Activated naive CD4-positive, alpha-beta T cell treated with anti-CD3 and anti-CD28 coated beads, Interleukin-2, amount 50 U/mL, for 72 hours (primary cell): ENCODE measurements around the gene PCED1B. TPM values are rescaled to one million over a fixed set of nuclear protein-coding genes. Genes with fewer than 3 reads are reported as not detected.
"Not testable (repeated sequence)": the region's sequence is repeated elsewhere in the genome, so short reads cannot be mapped to it uniquely, and the experiment has no call there.

Experiments used
- ATAC-seq, 2 donors: fragments of 150-1000 bp; cut with Tn5 transposase; 2 replicates each; pipeline ENCODE4 v1.10.0; 2021; ENCODE audit warnings: mild to moderate bottlenecking in 2 of 2, moderate library complexity in 2 of 2
- DNase-seq, 2 donors: peaks; one replicate each; pipeline ENCODE4 v3.0.0; 2021 to 2022; ENCODE audit warnings: low spot score in 2 of 2
- H3K27ac Mint-ChIP-seq, 2 donors: one replicate each; pipeline ENCODE4 v1.8.0; 2022; ENCODE audit warnings: mild to moderate bottlenecking in 2 of 2, mixed read lengths in 2 of 2
- H3K36me3 Mint-ChIP-seq, 2 donors: one replicate each; pipeline ENCODE4 v1.8.0; 2022; ENCODE audit warnings: mixed read lengths in 2 of 2
- H3K9me3 Mint-ChIP-seq, 2 donors: one replicate each; pipeline ENCODE4 v1.8.0; 2022; ENCODE audit warnings: mixed read lengths in 2 of 2
- total RNA-seq, 2 donors: library from RNA; stranded (reverse); gene quantifications; one replicate each; pipeline ENCODE4 v1.2.3, GENCODE V29; 2022

Gene PCED1B
- total RNA-seq, 2 donors from 2014 or later, result 92.5 to 149 TPM

GRCh38 chr12:47055856-47056255, 23.6 kb upstream of the PCED1B start:
- Mint-ChIP-seq H3K9me3 (peaks cover 21 to 22% of the 10 kb centered on the region in 2 donors), H3K36me3 (peaks cover 27 to 32% of the 10 kb centered on the region in 2 donors)
- not testable (repeated sequence) for H3K27ac Mint-ChIP-seq, ATAC-seq, DNase-seq

DNA sequence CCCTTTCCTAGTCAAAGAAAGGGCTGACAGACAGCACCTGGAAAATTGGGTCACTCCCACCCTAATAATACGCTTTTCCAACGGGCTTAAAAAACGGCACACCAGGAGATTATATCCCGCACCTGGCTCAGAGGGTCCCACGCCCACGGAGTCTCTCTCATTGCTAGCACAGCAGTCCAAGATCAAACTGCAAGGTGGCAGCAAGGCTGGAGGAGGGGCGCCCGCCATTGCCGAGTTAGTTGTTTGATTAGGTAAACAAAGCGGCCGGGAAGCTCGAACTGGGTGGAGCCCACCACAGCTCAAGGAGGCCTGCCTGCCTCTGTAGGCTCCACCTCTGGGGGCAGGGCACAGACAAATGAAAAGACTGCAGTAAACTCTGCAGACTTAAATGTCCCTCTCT, 22.5 kb upstream of the PCED1B start:
- not testable (repeated sequence) for DNase-seq, ATAC-seq, H3K27ac Mint-ChIP-seq
- Mint-ChIP-seq H3K9me3 (peaks cover 13 to 14% of the 10 kb centered on the region in 2 donors), H3K36me3 (peaks cover 19 to 23% of the 10 kb centered on the region in 2 donors)

DNA sequence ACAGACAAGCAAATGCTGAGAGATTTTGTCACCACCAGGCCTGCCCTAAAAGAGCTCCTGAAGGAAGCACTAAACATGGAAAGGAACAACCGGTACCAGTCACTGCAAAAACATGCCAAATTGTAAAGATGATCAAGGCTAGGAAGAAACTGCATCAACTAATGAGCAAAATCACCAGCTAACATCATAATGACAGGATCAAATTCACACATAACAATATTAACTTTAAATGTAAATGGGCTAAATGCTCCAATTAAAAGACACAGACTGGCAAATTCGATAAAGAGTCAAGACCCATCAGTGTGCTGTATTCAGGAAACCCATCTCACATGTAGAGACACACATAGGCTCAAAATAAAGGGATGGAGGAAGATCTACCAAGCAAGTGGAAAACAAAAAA, 20.8 kb upstream of the PCED1B start:
- ATAC-seq, H3K27ac Mint-ChIP-seq, DNase-seq: not testable (repeated sequence)
- Mint-ChIP-seq H3K9me3 (peaks cover 11 to 12% of the 10 kb centered on the region in 2 donors), H3K36me3 (peaks cover 21 to 24% of the 10 kb centered on the region in 2 donors)

DNA sequence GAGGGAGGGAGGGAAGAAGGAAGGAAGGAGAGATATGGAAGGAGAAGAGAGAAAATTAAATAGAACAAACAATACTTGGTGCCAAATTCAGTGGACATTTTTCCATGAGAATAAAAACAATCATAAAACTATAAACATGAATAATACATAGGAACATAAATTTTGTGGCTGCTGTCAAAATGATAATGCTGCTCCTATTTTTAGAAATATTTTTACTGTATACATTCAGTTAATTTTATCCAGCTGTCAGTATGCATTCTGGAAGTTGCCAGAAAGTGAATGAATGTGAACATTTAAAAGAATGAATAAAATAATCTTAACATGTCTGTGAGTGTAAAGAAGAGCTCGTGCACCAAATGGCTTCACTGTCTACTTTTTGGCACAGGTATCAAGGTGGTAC, 13.9 kb upstream of the PCED1B start:
- ATAC-seq, result no peak
- no peak for DNase-seq
- Mint-ChIP-seq H3K27ac (no peak overlapping the region), H3K9me3 (peaks cover 0 to 6% of the 10 kb centered on the region in 2 donors), H3K36me3 (peaks cover 0 to 10% of the 10 kb centered on the region in 2 donors)

DNA sequence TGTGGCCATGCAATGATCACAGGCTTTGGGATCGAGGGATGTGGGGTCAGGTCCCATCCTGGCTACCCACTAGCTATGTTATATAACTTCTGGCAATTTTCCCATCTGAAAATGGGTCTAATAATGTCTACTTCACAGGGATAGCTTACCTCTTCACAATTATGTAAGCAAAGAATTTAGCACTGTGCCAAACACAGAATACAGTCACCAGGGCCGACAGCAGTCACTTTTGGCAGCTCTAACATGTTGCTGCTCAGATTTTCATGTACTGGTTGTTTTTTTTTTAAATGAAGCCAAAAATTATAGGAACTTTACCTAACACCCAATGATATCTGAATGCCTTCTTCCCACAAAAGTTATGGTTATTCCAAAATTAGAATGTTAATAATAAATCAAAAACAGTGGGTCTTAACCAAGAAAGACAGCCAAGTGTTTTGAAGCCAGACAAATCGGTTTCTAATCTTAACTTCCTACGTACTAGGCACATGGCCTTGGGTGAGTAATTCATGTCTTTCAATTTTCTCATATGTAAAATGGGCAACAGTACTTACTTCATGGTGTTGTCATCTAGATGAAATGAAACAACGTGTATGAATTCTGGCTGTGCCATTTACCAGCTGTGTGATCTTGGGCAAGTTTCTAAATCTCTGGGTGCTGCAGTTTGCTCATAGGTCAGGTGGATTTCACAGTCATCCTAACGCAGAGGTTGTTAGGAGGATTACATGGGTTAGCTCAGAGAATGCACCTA, 13.0 kb upstream of the PCED1B start:
- H3K36me3 Mint-ChIP-seq, result peaks cover 0 to 6% of the 10 kb centered on the region in 2 donors
- peak overlapping the region in 1 of 2 donors; percentile 82 for H3K27ac Mint-ChIP-seq
- H3K9me3 Mint-ChIP-seq, result peaks cover 0 to 6% of the 10 kb centered on the region in 2 donors
- peak; percentile 80 to 82 for ATAC-seq
- DNase-seq, result no peak

- DNase-seq (no peak), ATAC-seq (peak; percentile 86 to 89)
- H3K27ac Mint-ChIP-seq, result peak overlapping the region; percentile 8 to 82
- H3K36me3 Mint-ChIP-seq, result peaks cover 0 to 6% of the 10 kb centered on the region in 2 donors
- peaks cover 0 to 6% of the 10 kb centered on the region in 2 donors for H3K9me3 Mint-ChIP-seq
Measured at GRCh38 chr12:47067176-47067575, 12.2 kb upstream of the PCED1B start.

- Mint-ChIP-seq H3K36me3 (peaks cover 0 to 6% of the 10 kb centered on the region in 2 donors), H3K27ac (peak overlapping the region in 1 of 2 donors; percentile 82), H3K9me3 (peaks cover 0 to 6% of the 10 kb centered on the region in 2 donors)
- DNase-seq (no peak), ATAC-seq (no peak)
Measured at GRCh38 chr12:47067771-47068431, 11.5 kb upstream of the PCED1B start.

- H3K36me3 Mint-ChIP-seq, result no peaks in the 10 kb centered on the region
- DNase-seq, result no peak
- ATAC-seq, result no peak
- no peak overlapping the region for H3K27ac Mint-ChIP-seq
- H3K9me3 Mint-ChIP-seq, result peaks cover 0 to 6% of the 10 kb centered on the region in 2 donors
Measured at GRCh38 chr12:47068539-47068938, 10.9 kb upstream of the PCED1B start.

GRCh38 chr12:47070310-47070709, 9.1 kb upstream of the PCED1B start:
- Mint-ChIP-seq H3K27ac (no peak overlapping the region), H3K9me3 (peaks cover 0 to 6% of the 10 kb centered on the region in 2 donors), H3K36me3 (no peaks in the 10 kb centered on the region)
- ATAC-seq (no peak), DNase-seq (no peak)

- H3K27ac Mint-ChIP-seq, result no peak overlapping the region
- H3K9me3 Mint-ChIP-seq, result peaks cover 0 to 6% of the 10 kb centered on the region in 2 donors
- ATAC-seq (no peak), DNase-seq (no peak)
- peaks cover 0 to 6% of the 10 kb centered on the region in 2 donors for H3K36me3 Mint-ChIP-seq
Measured at GRCh38 chr12:47071241-47071852, 8.1 kb upstream of the PCED1B start.

GRCh38 chr12:47073951-47074350, 5.5 kb upstream of the PCED1B start:
- Mint-ChIP-seq H3K36me3 (peaks cover 12 to 24% of the 10 kb centered on the region in 2 donors), H3K9me3 (no peaks in the 10 kb centered on the region), H3K27ac (no peak overlapping the region)
- DNase-seq (no peak), ATAC-seq (no peak)

DNA sequence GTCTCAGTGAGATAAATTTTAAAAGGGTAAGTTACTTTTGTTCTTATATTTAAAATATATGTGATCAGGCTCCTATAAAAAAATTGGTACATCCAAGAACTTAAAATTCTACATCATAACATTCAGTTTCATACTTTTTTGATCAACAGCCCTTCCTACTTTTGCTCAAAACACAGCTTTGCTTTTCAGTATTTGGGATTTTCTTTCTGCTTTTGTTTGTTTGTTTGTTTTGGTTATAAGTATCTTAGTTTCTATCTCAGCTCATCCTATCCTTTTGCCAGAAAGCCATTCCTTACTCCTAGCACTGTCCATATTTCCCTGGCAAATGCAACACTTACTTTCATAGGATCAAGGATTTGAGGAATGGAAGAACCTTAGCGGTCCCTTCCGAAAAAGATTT, 4.7 kb upstream of the PCED1B start:
- H3K36me3 Mint-ChIP-seq, result peaks cover 19 to 32% of the 10 kb centered on the region in 2 donors
- DNase-seq (no peak), ATAC-seq (no peak)
- no peaks in the 10 kb centered on the region for H3K9me3 Mint-ChIP-seq
- no peak overlapping the region for H3K27ac Mint-ChIP-seq

GRCh38 chr12:47075192-47076084, 4.0 kb upstream of the PCED1B start:
- DNase-seq (no peak), ATAC-seq (no peak)
- no peaks in the 10 kb centered on the region for H3K9me3 Mint-ChIP-seq
- H3K27ac Mint-ChIP-seq, result peak overlapping the region in 1 of 2 donors; percentile 17
- H3K36me3 Mint-ChIP-seq, result peaks cover 22 to 37% of the 10 kb centered on the region in 2 donors

DNA sequence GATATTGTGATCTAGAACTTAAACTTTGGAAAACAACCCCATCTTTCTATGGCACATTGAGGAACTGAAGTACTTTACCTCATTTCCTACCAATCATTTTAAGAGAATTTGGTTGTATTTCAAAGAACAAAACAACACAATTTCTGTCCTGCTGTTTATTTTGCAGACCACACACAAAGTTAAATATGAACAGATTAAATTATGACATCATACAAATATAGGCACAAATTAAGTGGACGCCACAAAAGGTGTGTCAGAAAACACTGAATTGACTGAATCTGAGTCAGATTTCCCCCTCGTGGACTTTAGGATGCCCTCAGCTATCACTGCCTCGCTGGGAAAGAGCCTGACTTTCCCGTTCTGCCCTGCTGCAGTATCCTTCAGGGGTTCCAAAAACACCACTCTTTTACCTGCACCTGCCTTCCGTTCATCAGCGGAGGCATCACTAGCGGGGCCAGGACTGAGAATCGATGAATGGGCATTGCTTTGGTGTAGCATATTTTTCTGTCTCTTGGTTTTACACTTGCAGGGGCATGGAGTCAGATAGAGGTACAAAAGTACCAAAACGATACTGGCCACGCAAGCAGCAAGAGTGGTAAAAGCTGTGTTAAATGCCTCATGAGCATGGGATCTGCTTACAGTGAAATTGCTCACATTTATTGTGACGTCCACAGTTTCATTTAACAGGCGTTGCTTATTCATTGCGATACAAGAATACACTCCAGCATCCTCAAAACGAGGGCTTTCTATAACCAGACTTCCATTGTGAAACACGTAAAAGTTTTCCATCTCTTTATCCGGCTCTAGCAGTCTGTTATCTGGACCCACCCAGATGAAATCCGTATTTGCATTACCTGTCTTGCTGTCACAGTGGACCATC, 2.0 kb upstream of the PCED1B start:
- ATAC-seq (no peak), DNase-seq (no peak)
- H3K36me3 Mint-ChIP-seq, result peaks cover 33 to 43% of the 10 kb centered on the region in 2 donors
- H3K27ac Mint-ChIP-seq, result peak overlapping the region in 1 of 2 donors; percentile 98
- no peaks in the 10 kb centered on the region for H3K9me3 Mint-ChIP-seq

- Mint-ChIP-seq H3K9me3 (no peaks in the 10 kb centered on the region), H3K36me3 (peaks cover 33 to 43% of the 10 kb centered on the region in 2 donors), H3K27ac (peak overlapping the region in 1 of 2 donors; percentile 98)
- DNase-seq, result no peak
- ATAC-seq, result no peak
Measured at GRCh38 chr12:47078086-47078395, 1.4 kb upstream of the PCED1B start.
